BE2C (cell line): ENCODE data around the gene AQP6.
"Not testable (repeated sequence)": the region's sequence is repeated elsewhere in the genome, so short reads cannot be mapped to it uniquely, and the experiment has no call there.

Experiments used
- DNase-seq: peaks from one replicate; pipeline ENCODE4 v3.0.0-alpha.2; 2020
- H3K27me3 ChIP-seq: fragments of 250-450 bp; sonication (Bioruptor Pico); 2 replicates; pipeline ENCODE4 v1.5.1; 2020; ENCODE audit warnings: mild to moderate bottlenecking
- H3K36me3 ChIP-seq: fragments of 250-450 bp; sonication (Bioruptor Pico); 2 replicates; pipeline ENCODE4 v1.5.1; 2020; ENCODE audit warnings: mild to moderate bottlenecking
- H3K4me1 ChIP-seq: fragments of 250-450 bp; sonication (Bioruptor Pico); 2 replicates; pipeline ENCODE4 v1.5.1; 2020
- H3K4me3 ChIP-seq: 2 replicates; pipeline ENCODE4 v1.5.1; 2011; ENCODE audit warnings: low read depth, low read length
- H3K9me3 ChIP-seq: fragments of 250-450 bp; sonication (Bioruptor Pico); 2 replicates; pipeline ENCODE4 v1.5.1; 2020
- TF ChIP-seq, protein P1 (sequence below): IDR thresholded peaks from 2 replicates; pipeline ENCODE4 v1.5.1; 2012; ENCODE audit warnings: mild to moderate bottlenecking, low read depth, low read length

Gene AQP6

GRCh38 chr12:49983892-49984291 is 11.1 kb downstream of the AQP6 start:
- H3K9me3 ChIP-seq: no peaks in the 10 kb centered on the region
- H3K4me1 ChIP-seq: peaks cover 90% of the 10 kb centered on the region
- TF ChIP-seq, protein P1, sequence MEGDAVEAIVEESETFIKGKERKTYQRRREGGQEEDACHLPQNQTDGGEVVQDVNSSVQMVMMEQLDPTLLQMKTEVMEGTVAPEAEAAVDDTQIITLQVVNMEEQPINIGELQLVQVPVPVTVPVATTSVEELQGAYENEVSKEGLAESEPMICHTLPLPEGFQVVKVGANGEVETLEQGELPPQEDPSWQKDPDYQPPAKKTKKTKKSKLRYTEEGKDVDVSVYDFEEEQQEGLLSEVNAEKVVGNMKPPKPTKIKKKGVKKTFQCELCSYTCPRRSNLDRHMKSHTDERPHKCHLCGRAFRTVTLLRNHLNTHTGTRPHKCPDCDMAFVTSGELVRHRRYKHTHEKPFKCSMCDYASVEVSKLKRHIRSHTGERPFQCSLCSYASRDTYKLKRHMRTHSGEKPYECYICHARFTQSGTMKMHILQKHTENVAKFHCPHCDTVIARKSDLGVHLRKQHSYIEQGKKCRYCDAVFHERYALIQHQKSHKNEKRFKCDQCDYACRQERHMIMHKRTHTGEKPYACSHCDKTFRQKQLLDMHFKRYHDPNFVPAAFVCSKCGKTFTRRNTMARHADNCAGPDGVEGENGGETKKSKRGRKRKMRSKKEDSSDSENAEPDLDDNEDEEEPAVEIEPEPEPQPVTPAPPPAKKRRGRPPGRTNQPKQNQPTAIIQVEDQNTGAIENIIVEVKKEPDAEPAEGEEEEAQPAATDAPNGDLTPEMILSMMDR: no peak
- H3K4me3 ChIP-seq: no peak overlapping the region
- peak; percentile 86 for DNase-seq
- H3K27me3 ChIP-seq: no peaks in the 10 kb centered on the region
- H3K36me3 ChIP-seq: peaks cover 28% of the 10 kb centered on the region

GRCh38 chr12:49984476-49985359 is 12.0 kb downstream of the AQP6 start:
- Histone ChIP-seq H3K4me1 (peaks cover 88% of the 10 kb centered on the region), H3K9me3 (no peaks in the 10 kb centered on the region), H3K36me3 (peaks cover 32% of the 10 kb centered on the region), H3K27me3 (no peaks in the 10 kb centered on the region), H3K4me3 (no peak overlapping the region)
- DNase-seq: peak; percentile 61
- TF ChIP-seq, protein P1: no peak

DNA sequence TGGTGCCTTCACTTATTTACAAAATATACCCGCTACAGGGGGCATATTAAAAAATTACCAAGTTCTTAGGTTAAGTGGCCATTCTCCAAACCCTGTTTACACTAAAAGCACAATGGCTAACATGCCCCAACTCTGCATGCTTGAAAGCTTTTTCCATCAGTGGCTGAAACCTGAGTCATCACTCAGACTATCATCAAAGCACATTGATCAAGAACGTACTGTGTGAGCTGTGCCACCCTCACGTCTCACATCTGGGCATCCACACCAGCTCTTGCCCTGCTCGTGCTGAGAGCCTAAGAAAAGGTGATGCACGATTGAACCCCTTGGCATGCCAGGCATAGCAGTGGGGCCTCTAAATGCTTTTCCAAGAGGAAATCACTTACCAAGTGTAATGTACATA is 13.2 kb downstream of the AQP6 start:
- TF ChIP-seq, protein P1: no peak
- peaks cover 45% of the 10 kb centered on the region for H3K36me3 ChIP-seq
- H3K27me3 ChIP-seq: no peaks in the 10 kb centered on the region
- H3K9me3 ChIP-seq: no peaks in the 10 kb centered on the region
- H3K4me1 ChIP-seq: peaks cover 75% of the 10 kb centered on the region
- H3K4me3 ChIP-seq: no peak overlapping the region
- DNase-seq: no peak

DNA sequence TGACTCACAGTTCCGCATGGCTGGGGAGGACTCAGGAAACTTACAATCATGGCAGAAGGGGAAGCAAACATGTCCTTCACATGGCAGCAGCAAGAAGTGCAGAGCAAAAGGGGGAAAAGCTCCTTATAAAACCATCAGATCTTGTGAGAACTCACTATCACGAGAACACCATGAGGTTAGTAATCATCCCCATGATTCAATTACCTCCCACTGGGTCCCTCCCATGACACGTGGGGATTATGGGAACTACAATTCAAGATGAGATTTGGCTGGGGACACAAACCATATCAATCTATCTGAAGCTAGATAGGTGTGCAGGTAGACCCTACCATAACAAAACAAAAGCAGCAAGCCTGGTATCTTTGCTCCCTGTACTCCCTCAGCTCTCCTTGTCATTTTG is 13.7 kb downstream of the AQP6 start:
- not testable (repeated sequence) for DNase-seq, H3K4me3 ChIP-seq, H3K27me3 ChIP-seq, H3K9me3 ChIP-seq
- peaks cover 70% of the 10 kb centered on the region for H3K4me1 ChIP-seq
- H3K36me3 ChIP-seq: peaks cover 47% of the 10 kb centered on the region

GRCh38 chr12:49987625-49988303 is 15.0 kb downstream of the AQP6 start:
- H3K36me3 ChIP-seq: peaks cover 60% of the 10 kb centered on the region
- TF ChIP-seq, protein P1: peak; percentile 32
- H3K4me3 ChIP-seq: no peak overlapping the region
- H3K27me3 ChIP-seq: no peaks in the 10 kb centered on the region
- H3K4me1 ChIP-seq: peaks cover 59% of the 10 kb centered on the region
- peak; percentile 61 for DNase-seq
- H3K9me3 ChIP-seq: no peaks in the 10 kb centered on the region

DNA sequence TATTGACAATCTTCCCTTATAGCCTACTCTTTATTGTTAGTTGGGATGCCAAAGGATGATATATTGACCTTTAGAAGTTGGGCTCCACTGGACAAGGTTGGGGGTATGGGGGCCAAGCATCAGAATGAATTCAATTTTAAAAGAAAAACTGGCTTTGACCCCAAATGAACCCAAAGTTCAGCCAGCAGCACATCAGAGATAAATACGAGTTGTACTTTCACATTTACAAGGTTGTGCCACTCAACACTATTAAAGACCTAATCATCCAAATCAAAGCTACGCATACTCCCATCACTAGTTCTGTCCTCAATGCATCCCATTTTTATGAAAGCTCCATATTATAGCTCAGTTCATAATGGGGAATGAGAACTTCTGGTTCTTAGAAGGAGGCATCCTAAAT is 16.7 kb downstream of the AQP6 start:
- H3K27me3 ChIP-seq, H3K4me3 ChIP-seq, DNase-seq, H3K9me3 ChIP-seq: not testable (repeated sequence)
- Histone ChIP-seq H3K36me3 (peaks cover 76% of the 10 kb centered on the region), H3K4me1 (peaks cover 45% of the 10 kb centered on the region)

GRCh38 chr12:49990273-49990672 is 17.5 kb downstream of the AQP6 start:
- Histone ChIP-seq H3K4me3 (no peak overlapping the region), H3K27me3 (no peaks in the 10 kb centered on the region), H3K9me3 (no peaks in the 10 kb centered on the region), H3K4me1 (peaks cover 36% of the 10 kb centered on the region), H3K36me3 (peaks cover 81% of the 10 kb centered on the region)
- no peak for DNase-seq
- TF ChIP-seq, protein P1: no peak
